ENCODE data around the gene ERN1. TPM values are rescaled to one million over a fixed set of nuclear protein-coding genes. Genes with fewer than 3 reads are reported as not detected.
"Not testable (repeated sequence)": the region's sequence is repeated elsewhere in the genome, so short reads cannot be mapped to it uniquely, and the experiment has no call there.

ERN1 gene
- 6.2 and 7.2 TPM in 2 replicates for total RNA-seq (2014; rRNA removed; shearing (Covaris generic))
- polyA plus RNA-seq (2015; cell fraction: cytosol; rRNA removed): 10.6 and 15.6 TPM in 2 replicates
- 11.1 and 14.8 TPM in 2 replicates for polyA plus RNA-seq (2015; cell fraction: nucleus; rRNA removed)

- DNase-seq (ENCODE audit: low read depth, low spot score): peak; percentile 91
- in situ Hi-C loops (cut with HindIII; ENCODE audit: low pct_unique_long_range_greater_than_20kb, low sequenced_read_pairs): no loop called here
Measured at GRCh38 chr17:64129765-64130558, at the start of gene ERN1. ERN1 (minus strand) TSS chr17:64130144; CDS start chr17:64130029, 115 bp downstream.

DNA sequence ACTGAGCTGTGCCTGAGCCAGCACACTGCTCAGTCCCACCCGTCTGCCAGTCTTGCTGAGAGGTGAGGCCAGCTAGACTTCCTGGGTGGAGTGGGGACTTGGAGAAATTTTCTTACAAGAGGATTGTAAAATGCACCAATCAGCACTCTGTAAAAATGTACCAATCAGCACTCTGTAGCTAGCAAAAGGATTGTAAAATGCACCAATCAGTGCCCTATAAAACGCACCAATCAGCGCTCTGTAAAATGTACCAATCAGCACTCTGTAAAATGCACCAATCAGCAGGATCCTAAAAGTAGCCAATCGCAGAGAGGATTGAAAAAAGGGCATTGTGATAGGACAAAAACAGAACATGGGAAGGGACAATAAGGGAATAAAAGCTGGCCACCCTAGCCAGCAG, 49.1 kb upstream of the ERN1 start:
- in situ Hi-C loops (cut with HindIII; ENCODE audit: low pct_unique_long_range_greater_than_20kb, low sequenced_read_pairs); DNase-seq (ENCODE audit: low read depth, low spot score): not testable (repeated sequence)

DNA sequence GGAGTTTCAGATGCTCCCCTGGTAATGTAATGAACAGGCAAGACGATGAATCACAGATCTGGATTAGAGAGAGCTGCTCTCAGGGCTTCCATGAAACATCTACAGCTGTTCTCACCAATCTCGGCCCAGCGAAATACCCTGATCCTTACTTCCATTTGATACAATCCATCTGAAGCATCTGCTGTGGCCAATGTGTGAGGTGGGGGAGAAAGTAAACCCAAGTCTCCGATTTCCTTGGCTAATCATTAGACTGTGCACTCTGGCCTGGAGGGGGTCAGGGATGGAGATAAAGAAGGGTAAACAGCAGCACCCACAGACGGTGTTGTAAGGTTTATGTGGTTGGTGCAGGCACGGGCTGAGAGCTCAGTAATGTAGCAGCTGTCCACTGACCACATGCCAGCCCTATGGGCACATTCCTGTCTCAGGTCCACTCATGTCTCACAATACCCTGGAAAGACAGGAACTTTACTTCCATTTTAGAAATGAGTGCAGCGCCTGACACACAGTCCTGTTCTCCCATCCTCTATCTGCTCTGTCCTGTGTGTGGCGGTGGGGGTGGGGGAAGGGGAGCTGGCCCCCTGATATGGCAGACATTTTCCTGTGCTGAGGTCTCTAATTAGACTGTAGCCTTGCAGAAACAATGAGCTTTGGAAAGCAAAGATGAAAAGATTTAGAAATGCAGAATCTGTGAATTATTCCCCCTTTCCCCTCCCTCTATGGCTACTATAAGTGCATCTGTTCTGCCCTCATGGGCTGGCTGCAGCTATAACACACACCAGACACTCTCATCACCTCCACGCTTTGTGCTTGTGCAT, 48.3 kb upstream of the ERN1 start:
- DNase-seq (ENCODE audit: low read depth, low spot score): no peak
- in situ Hi-C loops (cut with HindIII; ENCODE audit: low pct_unique_long_range_greater_than_20kb, low sequenced_read_pairs): no loop called here

GRCh38 chr17:64177311-64178010, 47.5 kb upstream of the ERN1 start:
- no peak for DNase-seq (ENCODE audit: low read depth, low spot score)
- in situ Hi-C loops (cut with HindIII; ENCODE audit: low pct_unique_long_range_greater_than_20kb, low sequenced_read_pairs): no loop called here

- DNase-seq (ENCODE audit: low read depth, low spot score): no peak
- in situ Hi-C loops (cut with HindIII; ENCODE audit: low pct_unique_long_range_greater_than_20kb, low sequenced_read_pairs): no loop called here
Measured at GRCh38 chr17:64176556-64176955, 46.6 kb upstream of the ERN1 start.

- in situ Hi-C loops (cut with HindIII; ENCODE audit: low pct_unique_long_range_greater_than_20kb, low sequenced_read_pairs): no loop called here
- DNase-seq (ENCODE audit: low read depth, low spot score): peak; percentile 94
Measured at GRCh38 chr17:64174686-64175456, 44.9 kb upstream of the ERN1 start.

GRCh38 chr17:64173646-64174045, 43.7 kb upstream of the ERN1 start:
- DNase-seq (ENCODE audit: low read depth, low spot score): no peak
- in situ Hi-C loops (cut with HindIII; ENCODE audit: low pct_unique_long_range_greater_than_20kb, low sequenced_read_pairs): no loop called here

DNA sequence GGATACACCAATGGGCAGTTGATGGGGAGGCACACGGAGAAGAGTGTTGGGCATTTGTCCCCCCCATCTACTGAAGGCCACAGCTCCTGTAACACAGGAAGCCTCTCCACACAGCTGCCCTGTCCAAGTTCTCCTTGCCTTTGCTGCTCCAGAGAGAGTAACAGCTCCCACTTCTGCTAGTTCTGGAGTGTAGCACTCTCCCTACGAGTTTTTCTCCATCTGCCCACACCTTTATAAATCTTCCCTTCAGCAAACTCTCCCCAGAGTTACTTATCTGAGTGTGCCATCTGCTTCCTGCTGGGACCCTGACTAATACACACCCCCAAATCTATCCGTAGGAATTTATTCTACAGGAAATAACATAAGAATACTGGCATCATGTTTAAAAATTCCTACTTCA, 42.6 kb upstream of the ERN1 start:
- in situ Hi-C loops (cut with HindIII; ENCODE audit: low pct_unique_long_range_greater_than_20kb, low sequenced_read_pairs): no loop called here
- no peak for DNase-seq (ENCODE audit: low read depth, low spot score)

DNA sequence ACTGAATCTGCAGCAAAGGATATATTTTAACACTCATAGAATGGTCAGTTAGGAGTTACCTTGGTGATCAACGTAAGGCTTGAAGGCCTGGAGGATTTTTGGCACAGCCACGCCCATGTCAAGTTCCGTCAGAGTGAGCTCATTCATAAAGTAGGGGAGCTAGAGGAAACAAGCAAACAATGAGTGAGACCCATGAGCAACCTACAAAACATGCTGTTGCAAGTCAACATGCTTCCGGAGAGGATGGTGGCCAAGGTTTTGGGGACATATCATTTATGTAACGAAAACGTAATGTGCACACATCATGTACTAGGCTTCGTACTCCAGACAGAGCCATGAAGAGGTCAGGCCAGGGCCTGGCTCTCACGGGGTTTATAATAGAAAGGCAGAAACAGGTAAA, 41.1 kb upstream of the ERN1 start:
- in situ Hi-C loops (cut with HindIII; ENCODE audit: low pct_unique_long_range_greater_than_20kb, low sequenced_read_pairs): no loop called here
- no peak for DNase-seq (ENCODE audit: low read depth, low spot score)

DNA sequence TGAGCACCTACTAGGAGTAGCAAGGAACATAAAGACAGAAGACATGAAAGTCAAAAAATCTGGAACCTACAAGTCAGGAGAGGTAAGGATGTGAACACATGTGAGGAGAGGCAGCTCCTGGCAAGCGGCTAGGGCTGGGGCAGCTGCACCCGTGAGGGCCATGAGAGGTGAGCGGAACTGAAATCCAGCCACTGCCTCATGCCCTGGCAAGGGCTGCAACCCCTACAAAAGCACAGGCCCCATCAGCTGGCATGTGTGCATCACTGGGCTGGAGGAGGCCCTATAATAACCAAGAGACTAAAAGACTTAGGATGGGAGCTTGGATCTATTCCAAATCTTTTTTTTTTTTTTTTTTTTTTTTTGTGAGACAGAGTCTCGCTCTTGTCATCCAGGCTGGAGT, 40.3 kb upstream of the ERN1 start:
- no peak for DNase-seq (ENCODE audit: low read depth, low spot score)
- in situ Hi-C loops (cut with HindIII; ENCODE audit: low pct_unique_long_range_greater_than_20kb, low sequenced_read_pairs): no loop called here

GRCh38 chr17:64167666-64168065, 37.7 kb upstream of the ERN1 start:
- in situ Hi-C loops (cut with HindIII; ENCODE audit: low pct_unique_long_range_greater_than_20kb, low sequenced_read_pairs); DNase-seq (ENCODE audit: low read depth, low spot score): not testable (repeated sequence)

- in situ Hi-C loops (cut with HindIII; ENCODE audit: low pct_unique_long_range_greater_than_20kb, low sequenced_read_pairs): no loop called here
- no peak for DNase-seq (ENCODE audit: low read depth, low spot score)
Measured at GRCh38 chr17:64166876-64167275, 36.9 kb upstream of the ERN1 start.

GRCh38 chr17:64165347-64165746, 35.4 kb upstream of the ERN1 start:
- in situ Hi-C loops (cut with HindIII; ENCODE audit: low pct_unique_long_range_greater_than_20kb, low sequenced_read_pairs): no loop called here
- no peak for DNase-seq (ENCODE audit: low read depth, low spot score)

DNA sequence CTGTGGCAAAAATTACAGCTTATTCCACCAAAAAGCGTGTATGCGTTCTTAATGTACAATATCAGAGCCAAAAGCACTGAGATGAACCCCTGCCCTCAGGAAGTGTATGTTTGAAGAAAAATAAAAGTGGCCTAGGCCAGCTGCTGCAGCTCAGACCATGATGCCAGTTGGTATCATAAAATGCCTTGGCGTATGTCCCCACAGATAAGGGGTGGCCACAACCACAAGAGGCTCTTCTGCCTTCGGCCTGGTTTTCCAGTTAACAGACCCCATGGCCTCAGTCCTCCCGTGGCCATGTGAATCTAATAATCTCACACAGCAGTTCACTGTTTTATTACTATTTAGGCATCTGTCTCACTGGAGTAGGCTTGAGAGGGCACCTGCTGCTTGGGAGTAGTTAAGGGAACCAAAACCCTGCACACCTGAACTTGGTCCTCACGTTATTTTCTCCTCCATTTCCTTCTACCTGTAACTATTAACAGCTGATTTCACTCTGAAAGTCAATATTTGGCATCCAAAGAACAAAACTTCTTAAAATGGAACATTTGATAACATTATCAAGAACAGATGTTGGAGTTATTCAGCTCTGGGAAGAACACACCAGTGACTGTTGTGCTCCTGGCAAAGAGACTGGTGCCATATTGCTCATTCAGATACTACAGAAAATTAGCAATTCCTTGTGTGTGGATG, 34.8 kb upstream of the ERN1 start:
- in situ Hi-C loops (cut with HindIII; ENCODE audit: low pct_unique_long_range_greater_than_20kb, low sequenced_read_pairs): no loop called here
- DNase-seq (ENCODE audit: low read depth, low spot score): no peak

DNA sequence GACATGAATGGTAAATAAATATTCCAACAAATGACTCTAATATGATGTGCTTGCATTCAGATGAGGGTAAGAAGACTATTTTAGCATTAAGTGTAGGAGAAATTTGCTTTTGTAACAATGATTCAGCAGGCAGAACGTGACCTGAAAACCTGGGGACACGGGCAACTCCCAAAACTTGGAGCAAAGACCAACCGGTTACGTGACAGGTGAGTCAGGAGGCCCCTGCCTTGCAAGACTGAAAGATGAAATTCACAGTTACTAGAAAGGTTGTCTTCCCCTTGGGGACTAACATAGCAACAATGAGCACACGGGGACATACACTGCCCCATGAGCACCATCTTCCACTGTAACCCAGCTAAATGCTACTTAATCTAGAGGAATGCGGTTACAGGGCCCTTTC, 33.5 kb upstream of the ERN1 start:
- DNase-seq (ENCODE audit: low read depth, low spot score): no peak
- in situ Hi-C loops (cut with HindIII; ENCODE audit: low pct_unique_long_range_greater_than_20kb, low sequenced_read_pairs): no loop called here

DNA sequence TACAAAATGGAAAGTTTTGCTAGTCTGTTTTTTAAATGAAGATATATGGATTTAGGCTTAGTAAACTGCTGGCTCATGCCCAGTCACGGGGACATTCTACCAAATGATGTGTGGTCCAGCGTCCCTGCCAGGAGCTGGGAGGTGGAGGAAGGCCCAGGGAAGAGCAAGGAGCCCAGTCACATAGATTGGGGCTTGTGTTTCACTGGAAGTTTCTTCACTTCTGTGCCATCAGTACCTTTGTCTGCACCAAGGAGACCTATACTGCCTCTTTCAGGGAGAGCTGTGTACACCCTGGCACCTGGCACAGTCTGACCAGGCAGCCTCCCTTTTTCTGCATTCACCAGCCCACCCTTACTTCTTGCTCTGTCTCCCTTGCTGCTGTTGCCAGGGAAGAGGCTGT, 32.6 kb upstream of the ERN1 start:
- in situ Hi-C loops (cut with HindIII; ENCODE audit: low pct_unique_long_range_greater_than_20kb, low sequenced_read_pairs): no loop called here
- DNase-seq (ENCODE audit: low read depth, low spot score): no peak
